Hepatocyte (in vitro differentiated cells): ENCODE data around the gene LSAMP.

Source experiments
- CTCF ChIP-seq: fragments of 200-600 bp; sonication (generic); IDR thresholded peaks from 2 replicates; pipeline ENCODE4 v1.5.1; 2016; ENCODE audit warnings: antibody characterized with exemption, mild to moderate bottlenecking; ENCODE audit not compliant: poor library complexity
- EZH2 ChIP-seq: fragments of 200-600 bp; sonication (generic); IDR thresholded peaks from 2 replicates; pipeline ENCODE4 v1.6.1; 2016; ENCODE audit warnings: antibody characterized with exemption, mild to moderate bottlenecking, borderline replicate concordance
- EZH2phosphoT487 ChIP-seq: fragments of 200-600 bp; sonication (generic); IDR thresholded peaks from one replicate; pipeline ENCODE4 v1.6.1; 2018; ENCODE audit warnings: antibody characterized with exemption, mild to moderate bottlenecking, low read depth, moderate library complexity; ENCODE audit not compliant: unreplicated experiment, severe bottlenecking

- no peak for TF ChIP-seq CTCF
- TF ChIP-seq EZH2phosphoT487: no peak
- TF ChIP-seq EZH2: no peak
Observed at GRCh38 chr3:115930168-115930567, 515.1 kb downstream of the LSAMP start.
